HPDE6-E6E7 (cell line): Measurements from ENCODE around the gene DCDC2C.

Experiments
- DNase-seq: peaks from one replicate; pipeline ENCODE4 v3.0.0; 2011; ENCODE audit warnings: missing footprints; ENCODE audit errors: extremely low spot score

Gene DCDC2C

DNA sequence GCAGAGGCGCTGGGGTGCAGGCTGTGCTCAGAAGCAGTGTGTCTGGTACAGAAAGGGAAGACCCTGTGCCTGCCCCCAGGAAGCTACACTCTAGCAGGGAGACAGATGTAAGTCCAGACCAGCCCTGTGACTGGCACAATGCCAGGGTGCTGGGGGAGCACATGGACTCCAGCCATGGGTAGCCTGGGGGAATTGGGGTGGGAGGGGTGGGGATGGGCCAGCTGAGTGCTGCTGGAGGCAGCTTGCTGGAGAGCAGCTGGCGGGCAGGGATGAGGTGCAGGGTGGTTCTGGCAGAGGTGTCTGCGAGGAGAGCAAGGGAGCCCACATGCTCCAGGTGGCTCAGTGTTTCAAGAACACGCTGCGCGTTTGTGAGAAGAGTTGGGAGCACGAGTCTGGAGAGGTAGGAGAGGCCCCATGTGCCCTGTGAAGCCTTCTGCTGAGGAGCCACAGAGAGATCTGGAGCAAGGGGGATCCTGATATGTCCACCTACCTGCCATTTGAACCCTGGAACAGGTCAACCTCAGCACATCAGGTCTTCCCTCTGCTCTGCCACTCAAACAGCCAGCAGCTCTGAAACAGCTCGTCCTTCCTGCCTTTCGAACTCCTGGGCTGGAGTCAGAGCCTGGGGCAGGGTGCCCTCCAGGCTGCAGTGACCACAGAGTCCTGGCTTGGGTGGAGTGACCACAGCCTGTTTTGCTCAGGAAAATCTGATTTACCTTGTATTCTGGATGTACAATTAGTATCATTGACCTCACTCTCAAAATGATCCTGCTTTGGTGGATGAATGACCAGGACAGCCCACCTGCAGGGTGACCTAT is 30.3 kb upstream of the DCDC2C start:
- DNase-seq, result no peak

DNA sequence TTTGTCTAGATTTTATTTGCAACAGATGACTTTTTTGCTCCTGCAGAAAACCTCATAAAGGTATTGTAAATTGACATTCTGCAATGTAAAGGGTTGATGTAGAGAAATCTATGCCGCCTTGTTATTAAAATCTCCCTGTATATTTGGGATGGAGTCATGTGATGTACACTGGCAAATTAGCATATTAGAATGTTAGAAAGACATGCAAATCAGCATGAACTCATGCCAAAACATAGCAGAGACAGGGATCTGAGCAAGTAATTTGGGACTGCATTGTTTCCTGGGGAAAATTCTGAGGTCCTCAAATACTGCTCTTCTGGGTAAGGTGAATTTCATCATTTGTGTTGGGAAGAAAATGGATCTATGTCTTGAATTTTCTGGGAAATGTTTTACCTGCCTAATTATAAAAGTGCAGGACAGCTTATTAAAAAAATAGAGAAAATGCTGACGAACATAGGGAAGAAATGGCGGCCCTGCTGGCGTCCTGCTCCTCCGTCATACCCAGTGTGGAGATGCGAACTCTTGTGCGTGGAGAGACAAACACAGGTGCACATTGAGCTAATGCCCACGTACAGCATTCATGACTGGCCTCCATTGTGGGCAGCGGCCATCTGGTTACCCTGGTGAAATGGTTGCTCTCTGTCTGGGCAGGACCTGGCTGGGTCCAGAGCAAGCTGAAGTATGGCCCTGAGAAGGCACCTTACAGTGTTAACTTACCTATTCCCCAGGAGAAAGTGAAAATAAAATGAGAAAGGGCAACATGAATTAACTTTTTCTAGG is 29.1 kb upstream of the DCDC2C start:
- DNase-seq, result no peak

GRCh38 chr2:3675687-3676086 is 27.7 kb upstream of the DCDC2C start:
- DNase-seq, result no peak

DNA sequence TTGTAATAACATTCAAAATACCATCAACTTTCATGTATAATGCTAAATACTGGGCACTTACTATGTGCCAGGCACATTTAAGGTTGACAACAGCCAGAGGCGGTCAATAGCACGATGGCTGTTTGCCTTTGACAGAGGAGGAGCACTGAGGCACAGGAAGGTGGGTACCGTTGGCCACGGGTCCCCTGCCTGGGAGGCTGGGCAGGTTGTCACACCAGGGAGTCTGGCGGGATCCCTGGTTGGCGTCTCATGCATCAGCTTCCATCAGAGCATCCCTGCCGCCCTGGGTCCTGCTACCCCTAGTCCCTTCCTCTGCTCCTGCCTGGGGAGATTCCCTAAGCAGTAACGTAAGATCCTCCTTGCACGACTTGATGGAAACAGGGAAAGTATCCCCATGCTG is 25.9 kb upstream of the DCDC2C start:
- DNase-seq, result no peak

DNA sequence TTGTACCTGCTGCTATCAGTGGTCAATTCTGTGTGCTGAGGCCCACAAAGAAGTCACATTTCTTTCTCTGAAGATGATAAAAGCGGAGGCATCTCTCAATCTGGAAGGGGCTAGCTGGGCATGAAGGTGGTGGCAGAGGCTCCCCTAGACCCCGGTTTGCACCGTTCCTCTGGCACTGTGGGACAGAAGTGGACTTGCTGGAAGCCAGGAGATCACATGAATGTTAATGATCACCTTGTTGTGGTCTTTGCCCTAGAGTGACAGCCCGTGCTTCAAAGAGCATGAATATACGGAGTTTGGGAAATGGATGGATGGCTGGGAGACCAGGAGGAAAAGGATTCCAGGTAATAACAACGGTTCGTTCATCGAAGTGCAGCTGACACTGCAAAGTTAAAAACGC is 25.2 kb upstream of the DCDC2C start:
- DNase-seq, result no peak

DNA sequence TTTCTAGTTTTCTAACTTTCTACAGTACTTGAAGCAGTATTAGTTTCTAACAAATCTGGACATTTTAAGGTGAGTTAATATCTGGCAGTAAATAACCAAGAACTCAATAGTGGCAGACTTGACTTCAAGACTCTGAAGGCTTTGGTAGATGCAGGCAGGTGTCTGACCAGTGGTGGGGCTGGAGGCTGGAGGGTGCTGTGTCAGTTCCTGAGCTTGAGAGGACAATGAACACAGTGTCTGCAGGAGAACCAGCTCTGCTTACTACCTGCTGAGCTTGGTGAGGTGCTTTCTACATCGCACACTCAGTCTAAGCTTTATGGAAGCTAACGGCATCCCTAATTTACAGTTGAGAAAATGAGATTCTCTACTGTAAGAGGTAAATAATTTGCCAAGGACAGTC is 24.2 kb upstream of the DCDC2C start:
- no peak for DNase-seq

DNA sequence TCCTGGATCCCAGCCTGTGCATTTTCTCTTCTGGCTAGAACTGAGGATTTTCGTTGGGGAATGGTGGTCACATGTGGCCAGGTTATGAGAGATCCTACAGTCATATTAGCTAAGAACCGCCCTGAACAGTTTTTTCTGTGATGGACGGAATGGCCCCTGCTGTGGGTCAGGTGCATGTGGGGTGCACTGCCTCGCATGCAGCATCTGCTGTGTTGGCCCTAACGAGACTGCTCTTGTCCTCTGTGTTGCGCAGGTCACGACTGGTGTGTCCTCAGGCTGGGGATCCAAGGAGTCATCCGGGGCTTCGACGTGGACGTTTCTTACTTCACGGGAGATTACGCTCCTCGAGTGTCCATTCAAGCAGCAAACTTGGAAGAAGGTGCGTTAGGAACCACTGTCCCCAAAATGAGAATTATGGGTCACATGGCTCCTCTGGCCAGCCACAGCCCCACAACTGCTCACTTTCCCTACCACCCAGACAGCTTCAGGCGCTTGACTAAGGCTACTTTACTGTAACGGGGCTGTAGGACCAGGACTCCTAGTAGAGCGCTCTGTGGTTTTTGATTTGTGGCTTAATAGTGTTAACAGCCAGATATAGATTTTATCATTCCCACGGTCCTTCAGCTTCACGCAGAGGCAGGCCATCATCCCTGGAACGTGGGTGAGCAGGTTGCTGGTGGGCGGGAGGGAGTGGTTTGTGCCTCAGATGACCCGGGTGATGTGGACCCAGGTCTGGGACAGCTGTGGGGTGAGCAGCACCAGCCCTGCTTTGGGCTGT is 23.6 kb upstream of the DCDC2C start:
- no peak for DNase-seq

GRCh38 chr2:3680548-3681345 is 22.6 kb upstream of the DCDC2C start:
- no peak for DNase-seq

GRCh38 chr2:3681625-3682024 is 21.8 kb upstream of the DCDC2C start:
- DNase-seq, result no peak

- DNase-seq, result no peak
Observed at GRCh38 chr2:3682811-3683210, 20.6 kb upstream of the DCDC2C start.

GRCh38 chr2:3683748-3684454 is 19.5 kb upstream of the DCDC2C start:
- no peak for DNase-seq

- no peak for DNase-seq
Observed at GRCh38 chr2:3689998-3690748, 13.2 kb upstream of the DCDC2C start.

- DNase-seq, result no peak
Observed at GRCh38 chr2:3692375-3692774, 11.0 kb upstream of the DCDC2C start.

- DNase-seq, result no peak
Observed at GRCh38 chr2:3696545-3696944, 6.8 kb upstream of the DCDC2C start.

- DNase-seq, result no peak
Observed at GRCh38 chr2:3701071-3701470, 2.3 kb upstream of the DCDC2C start.

DNA sequence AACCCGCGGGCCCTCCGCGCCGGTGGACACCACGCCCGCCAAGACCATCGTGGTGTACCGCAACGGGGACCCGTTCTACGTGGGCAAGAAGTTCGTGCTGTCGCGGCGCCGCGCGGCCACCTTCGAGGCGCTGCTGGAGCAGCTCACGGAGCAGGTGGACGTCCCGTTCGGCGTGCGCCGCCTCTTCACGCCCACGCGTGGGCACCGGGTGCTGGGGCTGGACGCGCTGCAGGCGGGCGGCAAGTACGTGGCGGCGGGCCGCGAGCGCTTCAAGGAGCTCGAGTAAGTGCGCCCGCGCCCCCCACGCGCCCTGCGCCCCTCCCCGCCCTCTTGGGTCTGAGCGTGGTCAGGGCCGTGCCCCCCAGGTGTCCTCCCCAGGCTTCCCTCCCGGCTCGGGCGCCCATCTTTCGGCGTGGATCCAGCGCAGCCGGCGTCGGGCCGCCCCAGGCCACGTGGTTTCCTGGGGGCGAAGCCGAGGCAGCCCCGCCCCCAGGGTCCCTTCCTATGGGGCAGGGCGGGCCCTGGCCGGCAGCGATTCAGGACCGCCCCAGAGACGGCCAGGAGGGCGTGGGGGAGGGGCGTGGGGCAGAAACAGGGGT is 481 bp downstream of the DCDC2C start:
- no peak for DNase-seq

DNA sequence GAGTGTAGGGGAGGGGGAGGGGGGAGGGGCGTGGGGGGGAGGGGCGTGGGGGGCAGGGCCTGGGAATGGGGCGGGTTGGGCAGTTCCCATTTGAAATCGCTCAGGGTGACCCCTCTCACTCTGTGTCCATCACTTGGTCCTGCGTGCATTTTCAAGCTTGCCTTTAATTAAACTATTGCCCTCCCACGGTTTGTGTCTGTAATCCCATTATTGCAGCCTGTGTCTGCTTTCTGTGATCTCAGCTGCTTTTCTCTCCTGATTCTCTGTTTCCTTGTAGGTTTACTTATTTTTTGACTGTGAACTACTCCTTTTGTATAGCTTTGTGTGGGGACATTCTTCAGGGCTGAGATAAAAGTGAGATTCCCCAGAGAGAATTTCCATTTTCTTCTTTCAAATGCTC is 1.3 kb downstream of the DCDC2C start:
- no peak for DNase-seq

- no peak for DNase-seq
Observed at GRCh38 chr2:3705782-3706181, 2.4 kb downstream of the DCDC2C start.

DNA sequence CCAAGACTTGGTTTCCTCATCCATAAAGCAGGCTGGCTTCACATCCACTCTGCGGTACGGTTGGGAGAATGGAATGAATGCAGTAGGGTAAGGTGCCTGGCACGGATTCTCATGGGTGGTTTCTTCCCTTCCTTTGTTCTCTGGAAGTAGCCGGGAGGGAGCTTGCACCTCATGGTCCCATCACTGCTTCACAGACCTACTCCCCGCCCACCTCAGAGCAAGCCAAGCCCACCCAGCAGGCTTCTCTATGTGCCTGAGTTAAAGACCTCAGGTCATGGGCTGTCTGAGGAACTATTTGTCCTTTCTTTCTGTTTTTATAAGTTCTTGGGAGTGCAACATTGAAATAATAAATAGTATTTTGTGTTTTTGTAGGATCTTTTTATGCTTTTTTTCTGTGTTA is 3.5 kb downstream of the DCDC2C start:
- DNase-seq, result no peak

- no peak for DNase-seq
Observed at GRCh38 chr2:3708576-3708975, 5.2 kb downstream of the DCDC2C start.
